ENCODE results near the gene MPIG6B. TPM values are rescaled to one million over a fixed set of nuclear protein-coding genes. Genes with fewer than 3 reads are reported as not detected.

MPIG6B gene
- total and polyA plus RNA-seq, 7 experiments from 2014 or later, result 0.12 to 4.7 (median 0.64) TPM

DNA sequence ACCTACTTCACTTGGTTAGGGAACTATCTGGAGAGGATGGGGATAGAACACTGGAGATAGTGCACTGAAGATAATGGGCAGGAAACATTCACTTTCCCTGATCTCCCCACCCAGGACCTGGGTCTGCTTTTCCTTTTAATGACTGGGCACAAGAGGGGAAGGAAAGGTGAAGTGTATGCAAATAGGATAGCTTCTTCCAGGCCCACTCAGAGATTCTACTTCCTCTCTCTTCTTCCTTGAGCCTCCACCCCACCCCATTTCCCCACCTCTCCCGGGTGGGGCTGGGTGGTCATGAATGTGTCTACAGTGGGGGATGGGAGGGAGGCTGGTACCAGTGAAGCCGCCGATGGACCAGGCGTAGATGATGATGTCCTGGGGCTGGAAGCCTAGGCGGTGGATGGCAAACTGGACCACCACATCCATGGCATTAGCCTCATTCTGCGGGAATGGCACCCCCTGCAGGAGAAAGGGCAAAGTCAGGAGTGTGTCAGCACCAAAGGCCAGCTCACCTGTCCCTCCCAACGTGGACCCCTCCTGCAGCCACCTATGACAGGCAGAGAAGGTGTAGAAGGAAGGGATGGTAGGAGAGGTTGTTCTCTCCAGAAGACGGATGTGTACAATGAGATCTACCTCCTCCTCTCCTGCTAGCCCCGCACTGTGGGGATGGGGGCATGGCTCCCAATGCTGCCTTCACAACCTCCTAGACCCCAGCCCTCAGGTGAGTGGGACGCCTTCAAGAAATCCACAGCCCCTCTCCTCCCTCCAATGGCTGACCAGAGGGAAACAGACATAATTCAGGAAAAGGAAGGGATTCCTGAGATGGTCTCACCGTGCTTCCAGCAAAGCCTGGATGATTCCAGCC, 33.7 kb upstream of the MPIG6B start:
- CTCF ChIA-PET, result no interaction called here
- Histone ChIP-seq H3K9me3 (ENCODE audit: control insufficient read depth in 2 of 3, low read length in 3 of 3) (no peaks in the 10 kb centered on the region), H3K27me3 (ENCODE audit: control insufficient read depth in 2 of 2, insufficient read depth in 2 of 2, low read length in 2 of 2) (no peaks in the 10 kb centered on the region), H3K4me3 (ENCODE audit: low read length) (no peak overlapping the region), H3K27ac (ENCODE audit: low read depth, low read length) (no peak overlapping the region), H3K4me1 (ENCODE audit: control insufficient read depth in 2 of 2, insufficient read depth in 2 of 2, low read length in 2 of 2) (no peaks in the 10 kb centered on the region), H3K36me3 (ENCODE audit: control insufficient read depth in 2 of 3, insufficient read depth in 3 of 3, low read length in 3 of 3) (peaks cover 0 to 81% (median 23%) of the 10 kb centered on the region in 3 experiments)
- Mint-ChIP-seq H3K36me3 (peaks cover 0 to 31% (median 10%) of the 10 kb centered on the region in 5 donors), H3K9me3 (no peaks in the 10 kb centered on the region), H3K4me1 (peaks cover 0 to 6% (median 0%) of the 10 kb centered on the region in 7 donors), H3K4me3 (no peak overlapping the region), H3K27me3 (no peaks in the 10 kb centered on the region), H3K27ac (peak overlapping the region in 4 of 9 donors; percentile 14 to 55 (median 27))
- intact Hi-C loops (cut with micrococcal nuclease), result no loop called here
- ATAC-seq (no peak), DNase-seq (no peak)
- POLR2A ChIA-PET, result interaction anchor here (0.9 to 1.3 kb wide), 2 partner anchors 9 to 173 kb away, joined by 3 to 4 read pairs; partner anchors contain the start of gene LY6G5C

- Histone ChIP-seq H3K27ac (ENCODE audit: low read depth, low read length) (no peak overlapping the region), H3K27me3 (ENCODE audit: control insufficient read depth in 2 of 2, insufficient read depth in 2 of 2, low read length in 2 of 2) (no peaks in the 10 kb centered on the region), H3K4me3 (ENCODE audit: low read length) (no peak overlapping the region), H3K4me1 (ENCODE audit: control insufficient read depth in 2 of 2, insufficient read depth in 2 of 2, low read length in 2 of 2) (no peaks in the 10 kb centered on the region), H3K36me3 (ENCODE audit: control insufficient read depth in 2 of 3, insufficient read depth in 3 of 3, low read length in 3 of 3) (peaks cover 8 to 90% (median 23%) of the 10 kb centered on the region in 3 experiments), H3K9me3 (ENCODE audit: control insufficient read depth in 2 of 3, low read length in 3 of 3) (no peaks in the 10 kb centered on the region)
- H3K36me3 Mint-ChIP-seq, result peaks cover 0 to 31% (median 10%) of the 10 kb centered on the region in 5 donors
- no peak overlapping the region for H3K4me3 Mint-ChIP-seq
- no peak for ATAC-seq
- CTCF ChIA-PET, result interaction anchor here (0.9 kb wide), 1 partner anchor 173 kb away, joined by 3 read pairs; no protein-coding TSS in a partner anchor
- peaks cover 0 to 6% (median 0%) of the 10 kb centered on the region in 7 donors for H3K4me1 Mint-ChIP-seq
- POLR2A ChIA-PET, result interaction anchor here (0.9 to 1.3 kb wide), 4 partner anchors 9 to 173 kb away, joined by 3 to 5 read pairs (median 4); partner anchors contain the start of genes ABHD16A and LY6G5C
- H3K9me3 Mint-ChIP-seq, result no peaks in the 10 kb centered on the region
- H3K27ac Mint-ChIP-seq, result peak overlapping the region in 2 of 9 donors; percentile 32 to 59
- no peaks in the 10 kb centered on the region for H3K27me3 Mint-ChIP-seq
- intact Hi-C loops (cut with micrococcal nuclease), result no loop called here
- DNase-seq, result no peak
These were observed 32.7 kb upstream of the MPIG6B start for GRCh38 chr6:31690231-31691077.

- H3K4me1 Mint-ChIP-seq, result peaks cover 0 to 6% (median 0%) of the 10 kb centered on the region in 7 donors
- intact Hi-C loops (cut with micrococcal nuclease), result no loop called here
These were observed 32.1 kb upstream of the MPIG6B start for GRCh38 chr6:31691078-31691463.

GRCh38 chr6:31691564-31692108, 31.5 kb upstream of the MPIG6B start:
- ChIA-PET CTCF (interaction anchor here (0.6 kb wide), 1 partner anchor 23 kb away, joined by 4 read pairs; the partner anchor contains the start of gene LY6G6D), POLR2A (interaction anchor here (1.0 to 1.4 kb wide), 2 partner anchors 11 to 38 kb away, joined by 3 read pairs; partner anchors contain the start of gene ABHD16A)
- Histone ChIP-seq H3K27me3 (ENCODE audit: control insufficient read depth in 2 of 2, insufficient read depth in 2 of 2, low read length in 2 of 2) (no peaks in the 10 kb centered on the region), H3K9me3 (ENCODE audit: control insufficient read depth in 2 of 3, low read length in 3 of 3) (no peaks in the 10 kb centered on the region), H3K36me3 (ENCODE audit: control insufficient read depth in 2 of 3, insufficient read depth in 3 of 3, low read length in 3 of 3) (peaks cover 8 to 87% (median 27%) of the 10 kb centered on the region in 3 experiments), H3K27ac (ENCODE audit: low read depth, low read length) (no peak overlapping the region), H3K4me3 (ENCODE audit: low read length) (no peak overlapping the region), H3K4me1 (ENCODE audit: control insufficient read depth in 2 of 2, insufficient read depth in 2 of 2, low read length in 2 of 2) (no peaks in the 10 kb centered on the region)
- Mint-ChIP-seq H3K4me3 (no peak overlapping the region), H3K9me3 (no peaks in the 10 kb centered on the region), H3K4me1 (peaks cover 0 to 6% (median 0%) of the 10 kb centered on the region in 7 donors), H3K36me3 (peaks cover 0 to 26% (median 5%) of the 10 kb centered on the region in 5 donors), H3K27me3 (no peaks in the 10 kb centered on the region), H3K27ac (peak overlapping the region in 1 of 9 donors; percentile 56)
- intact Hi-C loops (cut with micrococcal nuclease), result no loop called here
- DNase-seq (no peak), ATAC-seq (no peak)

More at GRCh38 chr6:31691078-31691463, 32.1 kb upstream of the MPIG6B start:
- DNase-seq (no peak), ATAC-seq (no peak)
- H3K36me3 Mint-ChIP-seq, result peaks cover 0 to 30% (median 9%) of the 10 kb centered on the region in 5 donors
- H3K27ac Mint-ChIP-seq, result no peak overlapping the region
- CTCF ChIA-PET, result interaction anchor here (0.6 to 0.9 kb wide), 2 partner anchors 24 to 173 kb away, joined by 3 to 4 read pairs; partner anchors contain the start of gene LY6G6D
- Histone ChIP-seq H3K36me3 (ENCODE audit: control insufficient read depth in 2 of 3, insufficient read depth in 3 of 3, low read length in 3 of 3) (peaks cover 8 to 87% (median 23%) of the 10 kb centered on the region in 3 experiments), H3K4me3 (ENCODE audit: low read length) (no peak overlapping the region), H3K4me1 (ENCODE audit: control insufficient read depth in 2 of 2, insufficient read depth in 2 of 2, low read length in 2 of 2) (no peaks in the 10 kb centered on the region), H3K9me3 (ENCODE audit: control insufficient read depth in 2 of 3, low read length in 3 of 3) (no peaks in the 10 kb centered on the region), H3K27ac (ENCODE audit: low read depth, low read length) (no peak overlapping the region), H3K27me3 (ENCODE audit: control insufficient read depth in 2 of 2, insufficient read depth in 2 of 2, low read length in 2 of 2) (no peaks in the 10 kb centered on the region)
- no peak overlapping the region for H3K4me3 Mint-ChIP-seq
- POLR2A ChIA-PET, result interaction anchor here (0.9 to 1.0 kb wide), 2 partner anchors 9 to 12 kb away, joined by 3 to 5 read pairs; partner anchors contain the start of gene ABHD16A
- H3K9me3 Mint-ChIP-seq, result no peaks in the 10 kb centered on the region
- no peaks in the 10 kb centered on the region for H3K27me3 Mint-ChIP-seq

DNA sequence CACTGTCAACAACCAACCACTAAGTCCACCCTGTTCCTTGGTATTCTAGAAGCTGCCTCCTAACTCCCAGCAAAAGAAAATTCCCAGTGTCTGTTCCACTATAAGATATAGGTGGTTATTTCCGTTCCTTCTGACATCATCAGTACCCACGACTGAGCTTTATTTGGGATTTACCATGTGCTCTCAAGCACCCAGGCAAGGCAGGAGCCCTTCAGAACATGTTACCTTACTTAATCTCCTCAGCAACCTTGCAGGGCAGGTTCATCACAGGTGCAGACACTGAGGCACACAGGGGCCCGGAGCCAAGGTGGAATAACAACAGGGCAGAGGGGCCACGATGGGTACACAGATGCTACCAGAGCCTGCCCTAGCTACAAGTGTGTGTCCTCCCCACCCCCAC, 30.8 kb upstream of the MPIG6B start:
- Mint-ChIP-seq H3K9me3 (no peaks in the 10 kb centered on the region), H3K4me3 (no peak overlapping the region), H3K36me3 (peaks cover 3 to 32% (median 6%) of the 10 kb centered on the region in 5 donors), H3K27me3 (no peaks in the 10 kb centered on the region), H3K4me1 (peaks cover 0 to 7% (median 5%) of the 10 kb centered on the region in 7 donors), H3K27ac (peak overlapping the region in 1 of 9 donors; percentile 46)
- ChIA-PET CTCF (no interaction called here), POLR2A (interaction anchor here (1.0 to 1.4 kb wide), 2 partner anchors 10 to 39 kb away, joined by 3 read pairs; partner anchors contain the start of gene ABHD16A)
- Histone ChIP-seq H3K9me3 (ENCODE audit: control insufficient read depth in 2 of 3, low read length in 3 of 3) (no peaks in the 10 kb centered on the region), H3K27ac (ENCODE audit: low read depth, low read length) (no peak overlapping the region), H3K36me3 (ENCODE audit: control insufficient read depth in 2 of 3, insufficient read depth in 3 of 3, low read length in 3 of 3) (peaks cover 11 to 87% (median 22%) of the 10 kb centered on the region in 3 experiments), H3K27me3 (ENCODE audit: control insufficient read depth in 2 of 2, insufficient read depth in 2 of 2, low read length in 2 of 2) (no peaks in the 10 kb centered on the region), H3K4me3 (ENCODE audit: low read length) (no peak overlapping the region), H3K4me1 (ENCODE audit: control insufficient read depth in 2 of 2, insufficient read depth in 2 of 2, low read length in 2 of 2) (no peaks in the 10 kb centered on the region)
- DNase-seq (no peak), ATAC-seq (no peak)
- intact Hi-C loops (cut with micrococcal nuclease), result no loop called here

- H3K9me3 Mint-ChIP-seq, result no peaks in the 10 kb centered on the region
These were observed 30.3 kb upstream of the MPIG6B start for GRCh38 chr6:31692886-31693285.

More at GRCh38 chr6:31692886-31693285, 30.3 kb upstream of the MPIG6B start:
- Histone ChIP-seq H3K36me3 (ENCODE audit: control insufficient read depth in 2 of 3, insufficient read depth in 3 of 3, low read length in 3 of 3) (peaks cover 11 to 86% (median 17%) of the 10 kb centered on the region in 3 experiments), H3K4me1 (ENCODE audit: control insufficient read depth in 2 of 2, insufficient read depth in 2 of 2, low read length in 2 of 2) (no peaks in the 10 kb centered on the region), H3K27ac (ENCODE audit: low read depth, low read length) (no peak overlapping the region), H3K9me3 (ENCODE audit: control insufficient read depth in 2 of 3, low read length in 3 of 3) (no peaks in the 10 kb centered on the region), H3K27me3 (ENCODE audit: control insufficient read depth in 2 of 2, insufficient read depth in 2 of 2, low read length in 2 of 2) (no peaks in the 10 kb centered on the region), H3K4me3 (ENCODE audit: low read length) (no peak overlapping the region)
- H3K27ac Mint-ChIP-seq, result peak overlapping the region in 1 of 9 donors; percentile 48
- ATAC-seq (no peak), DNase-seq (no peak)
- H3K36me3 Mint-ChIP-seq, result peaks cover 3 to 30% (median 10%) of the 10 kb centered on the region in 5 donors
- CTCF ChIA-PET, result no interaction called here
- POLR2A ChIA-PET, result interaction anchor here (1.4 to 2.2 kb wide), 2 partner anchors 10 to 40 kb away, joined by 3 to 13 read pairs; partner anchors contain the start of gene ABHD16A
- H3K4me1 Mint-ChIP-seq, result peaks cover 5 to 13% (median 10%) of the 10 kb centered on the region in 7 donors
- no peak overlapping the region for H3K4me3 Mint-ChIP-seq
- H3K27me3 Mint-ChIP-seq, result no peaks in the 10 kb centered on the region
- intact Hi-C loops (cut with micrococcal nuclease), result no loop called here

All from naive thymus-derived CD4-positive, alpha-beta T cell (primary cell).